ENCODE results near the gene OAT.

The OAT gene

GRCh38 chr10:124390471-124391187 lies 28.1 kb downstream of the OAT start:
- no peak for DNase-seq (ENCODE audit: low read depth)
- no peak for TF ChIP-seq CTCF (conservative IDR thresholded peaks at IDR 0.05; ENCODE audit: control insufficient read depth, insufficient read depth, low read depth, low read length)
- no peak overlapping the region for H3K4me3 ChIP-seq (ENCODE audit: control insufficient read depth, low read depth, low read length)

GRCh38 chr10:124389613-124390361 lies 28.9 kb downstream of the OAT start:
- TF ChIP-seq CTCF (conservative IDR thresholded peaks at IDR 0.05; ENCODE audit: control insufficient read depth, insufficient read depth, low read depth, low read length) = no peak

GRCh38 chr10:124388823-124389612 lies 29.7 kb downstream of the OAT start:
- peak; percentile 62 for TF ChIP-seq CTCF (conservative IDR thresholded peaks at IDR 0.05; ENCODE audit: control insufficient read depth, insufficient read depth, low read depth, low read length)
- peak; percentile 68 for DNase-seq (ENCODE audit: low read depth)
- peak overlapping the region; percentile 41 for H3K4me3 ChIP-seq (ENCODE audit: control insufficient read depth, low read depth, low read length)

More at GRCh38 chr10:124389613-124390361, 28.9 kb downstream of the OAT start:
- no peak overlapping the region for H3K4me3 ChIP-seq (ENCODE audit: control insufficient read depth, low read depth, low read length)
- DNase-seq (ENCODE audit: low read depth) = no peak

GRCh38 chr10:124388476-124388822 lies 30.3 kb downstream of the OAT start:
- peak overlapping the region; percentile 41 for H3K4me3 ChIP-seq (ENCODE audit: control insufficient read depth, low read depth, low read length)
- no peak for DNase-seq (ENCODE audit: low read depth)
- no peak for TF ChIP-seq CTCF (conservative IDR thresholded peaks at IDR 0.05; ENCODE audit: control insufficient read depth, insufficient read depth, low read depth, low read length)

GRCh38 chr10:124387078-124387874 lies 31.4 kb downstream of the OAT start:
- TF ChIP-seq CTCF (conservative IDR thresholded peaks at IDR 0.05; ENCODE audit: control insufficient read depth, insufficient read depth, low read depth, low read length) = no peak
- H3K4me3 ChIP-seq (ENCODE audit: control insufficient read depth, low read depth, low read length) = no peak overlapping the region
- no peak for DNase-seq (ENCODE audit: low read depth)

All from fibroblast of mammary gland (primary cell).